HEK293 (cell line): ENCODE results near the gene POLG2.

ENCODE experiments used
- CTCF ChIP-seq: fragments of 450-650 bp; formaldehyde crosslinking; IDR thresholded peaks from 2 replicates; pipeline ENCODE4 v1.5.1; 2016; ENCODE audit warnings: missing biosample characterization, missing genetic modification characterization
- IKZF3 ChIP-seq: fragments of 450-650 bp; IDR thresholded peaks from 2 replicates; pipeline ENCODE4 v1.5.0; 2018; ENCODE audit warnings: missing biosample characterization, mild to moderate bottlenecking, missing genetic modification characterization, moderate library complexity
- REST ChIP-seq: fragments of 450-650 bp; formaldehyde crosslinking; IDR thresholded peaks from 2 replicates; pipeline ENCODE4 v1.5.1; 2016; ENCODE audit warnings: missing biosample characterization, missing genetic modification characterization
- SP2 ChIP-seq: fragments of 450-650 bp; formaldehyde crosslinking; IDR thresholded peaks from 2 replicates; pipeline ENCODE4 v1.5.1; 2016; ENCODE audit warnings: missing biosample characterization, missing genetic modification characterization
- YY1 ChIP-seq: fragments of 450-650 bp; formaldehyde crosslinking; IDR thresholded peaks from 2 replicates; pipeline ENCODE4 v1.5.1; 2018; ENCODE audit warnings: missing biosample characterization, missing genetic modification characterization
- ZBTB44 ChIP-seq: fragments of 450-650 bp; IDR thresholded peaks from 2 replicates; pipeline ENCODE4 v1.5.1; 2018; ENCODE audit warnings: missing biosample characterization, mild to moderate bottlenecking, missing genetic modification characterization
- ZFHX2 ChIP-seq: fragments of 450-650 bp; formaldehyde crosslinking; conservative IDR thresholded peaks from 2 replicates; pipeline ENCODE4 v1.5.1; 2016; ENCODE audit warnings: missing biosample characterization, missing genetic modification characterization
- ZNF211 ChIP-seq: fragments of 450-650 bp; formaldehyde crosslinking; IDR thresholded peaks from 2 replicates; pipeline ENCODE4 v1.5.1; 2016; ENCODE audit warnings: low read depth, missing biosample characterization, missing genetic modification characterization
- ZNF24 ChIP-seq: fragments of 450-650 bp; formaldehyde crosslinking; IDR thresholded peaks from 2 replicates; pipeline ENCODE4 v1.5.1; 2016; ENCODE audit warnings: missing biosample characterization, missing genetic modification characterization
- ZNF777 ChIP-seq: fragments of 450-650 bp; formaldehyde crosslinking; IDR thresholded peaks from 2 replicates; pipeline ENCODE4 v1.5.1; 2017; ENCODE audit warnings: missing biosample characterization, missing genetic modification characterization, borderline replicate concordance
- ZSCAN30 ChIP-seq: fragments of 450-650 bp; IDR thresholded peaks from 2 replicates; pipeline ENCODE4 v1.5.1; 2018; ENCODE audit warnings: missing biosample characterization, mild to moderate bottlenecking, missing genetic modification characterization, moderate library complexity

GRCh38 chr17:64447526-64447925, 49.3 kb downstream of the POLG2 start:
- TF ChIP-seq CTCF (tag by site-specific recombination): no peak
- no peak for TF ChIP-seq ZBTB44 (tag by site-specific recombination)
- no peak for TF ChIP-seq YY1 (tag by site-specific recombination)
- TF ChIP-seq REST (tag by site-specific recombination): no peak
- TF ChIP-seq IKZF3 (tag by site-specific recombination): no peak
- TF ChIP-seq ZFHX2 (tag by site-specific recombination): no peak
- no peak for TF ChIP-seq ZNF211
- no peak for TF ChIP-seq ZNF777 (tag by site-specific recombination)
- no peak for TF ChIP-seq SP2
- no peak for TF ChIP-seq ZNF24 (tag by site-specific recombination)
- TF ChIP-seq ZSCAN30: no peak
